ENCODE measurements around the gene AK1. TPM values are rescaled to one million over a fixed set of nuclear protein-coding genes. Genes with fewer than 3 reads are reported as not detected.

The AK1 gene
- total and polyA plus RNA-seq, 9 of the 15 experiments (the other 6 are each of a cell fraction or from before 2014, with no cell fraction given), result 10.1 to 71.8 (median 39.0) TPM

DNA sequence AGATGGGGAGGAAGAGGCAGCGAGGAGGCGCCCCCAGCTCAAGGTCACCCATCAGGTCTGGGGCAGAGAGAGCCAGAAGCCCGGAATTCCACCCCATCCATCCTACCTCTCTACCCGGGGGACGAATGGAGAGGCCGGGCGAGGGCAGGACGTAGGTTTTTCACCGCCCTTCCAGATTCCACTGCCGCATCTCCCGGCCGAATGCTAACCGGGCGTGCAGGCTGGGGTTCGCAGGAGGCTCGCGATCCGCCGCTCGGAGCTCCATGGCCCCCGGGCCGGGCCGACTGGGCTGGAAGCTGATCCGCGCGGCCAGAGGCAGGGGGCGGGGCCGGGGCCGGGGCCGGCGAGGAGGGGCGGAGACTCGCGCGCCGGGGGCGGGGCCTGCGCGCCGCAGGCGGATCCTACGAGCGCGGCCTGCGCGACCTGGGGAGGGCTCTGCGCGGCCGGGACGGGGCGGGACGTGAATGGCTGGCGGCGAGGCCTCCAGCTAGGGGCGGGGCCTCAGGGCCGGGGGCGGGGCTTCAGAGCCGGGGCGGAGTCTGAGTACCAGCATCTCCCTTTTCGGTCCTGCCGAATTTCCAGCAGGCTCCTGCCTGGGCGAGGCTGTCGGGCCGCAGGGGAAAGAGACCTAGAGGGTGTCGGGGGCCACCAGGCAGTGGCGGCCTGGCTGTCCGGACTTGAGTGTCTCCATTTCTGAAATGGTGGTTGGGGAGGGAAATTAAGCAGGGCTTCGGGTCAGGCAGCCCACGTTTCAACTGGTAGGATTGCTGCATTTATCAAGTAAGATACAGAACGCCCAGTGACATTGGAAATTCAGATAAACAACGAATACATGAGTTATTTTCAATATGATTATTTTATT, 39.5 kb upstream of the AK1 start, which contains the start of gene ST6GALNAC4:
ST6GALNAC4 (minus strand) TSS at position 322 of the 862 bp plus-strand sequence. CDS start 622 bp downstream, outside the sequence.
- in situ Hi-C loops (cut with MboI), result loop anchor here (5.0 to 25.0 kb wide), 3 partner anchors 180 to 980 kb away; partner anchors contain the start of gene TOR2A
- TF ChIP-seq THRB (CRISPR knock-in tag; conservative IDR thresholded peaks at IDR 0.05) (no peak), ATF1 (CRISPR knock-in tag; IDR thresholded peaks at IDR 0.05) (no peak), ATF1 (tag; IDR thresholded peaks at IDR 0.05) (no peak), TGIF2 (CRISPR knock-in tag; IDR thresholded peaks at IDR 0.05) (no peak), RBM14 (IDR thresholded peaks at IDR 0.05; ENCODE audit: borderline replicate concordance, insufficient read depth, low read depth, low read length) (no peak), RBM39 (optimal IDR thresholded peaks at IDR 0.05; ENCODE audit: low read depth, low read length) (no peak), ZNF174 (CRISPR knock-in tag; IDR thresholded peaks at IDR 0.05) (no peak), CCNT2 (IDR thresholded peaks at IDR 0.05; ENCODE audit: borderline replicate concordance, extremely low read depth, insufficient read length, low read depth, low read length) (peak; percentile 40), SAFB2 (IDR thresholded peaks at IDR 0.05; ENCODE audit: borderline replicate concordance, low read depth, low read length, severe bottlenecking) (no peak), ZNF354B (CRISPR knock-in tag; IDR thresholded peaks at IDR 0.05) (no peak), ZNF347 (CRISPR knock-in tag; IDR thresholded peaks at IDR 0.05; ENCODE audit: low read depth) (no peak), RBFOX2 (IDR thresholded peaks at IDR 0.05; ENCODE audit: low read depth, low read length) (peak; percentile 73), PHF8 (IDR thresholded peaks at IDR 0.05; ENCODE audit: borderline replicate concordance, low read length) (peak; percentile 73; the same call in 1 of the 2 replicates), EP400 (IDR thresholded peaks at IDR 0.05) (peak; percentile 24; the same call in 1 of the 2 replicates), HNRNPLL (IDR thresholded peaks at IDR 0.05; ENCODE audit: low read depth, low read length, poor library complexity, severe bottlenecking) (peak; percentile 70), KDM4B (IDR thresholded peaks at IDR 0.05; ENCODE audit: borderline replicate concordance in 2 of 2, low read depth in 1 of 2) (peak in 1 of 2 experiments; percentile 21; a peak in 1 of 4 replicates), CREM (IDR thresholded peaks at IDR 0.05; ENCODE audit: low read depth) (peak; percentile 27; the same call in 1 of the 2 replicates), ZFX (CRISPR knock-in tag; IDR thresholded peaks at IDR 0.05) (peak; percentile 56), ZNF143 (CRISPR knock-in tag; IDR thresholded peaks at IDR 0.05) (no peak), NRF1 (conservative IDR thresholded peaks at IDR 0.05 in 1 of 2, IDR thresholded peaks at IDR 0.05 in 1 of 2) (peak; percentile 76 to 77; a peak in 3 of 4 replicates)

More for the DNA sequence above, 39.5 kb upstream of the AK1 start, which contains the start of gene ST6GALNAC4:
- H3K9me1 ChIP-seq (ENCODE audit: control insufficient read depth, insufficient read depth, low read length), result no peaks in the 10 kb centered on the region
- peak; percentile 94 for ATAC-seq
- intact Hi-C loops (cut with micrococcal nuclease), result loop anchor here (2.0 to 10.0 kb wide), 3 partner anchors 20 to 412 kb away; no protein-coding TSS in a partner anchor
- 2% methylated on average over 50 of the region's 71 CpGs for WGBS (ENCODE audit: insufficient coverage, low coverage, missing lambda C conversion rate)
- peak; percentile 46 for FAIRE-seq
- no TSS peak for BruUV-seq (replicated peaks)
- peak within 1 kb of the TSS; percentile 66 to 96 for H3K9ac ChIP-seq (ENCODE audit: insufficient read depth in 1 of 2, low read depth in 2 of 2, low read length in 2 of 2)
- peak within 1 kb of the TSS; percentile 91 for H3K4me2 ChIP-seq (ENCODE audit: insufficient read depth, low read length)
- peak within 1 kb of the TSS; percentile 40 for H3K27ac ChIP-seq (ENCODE audit: extremely low read depth, low read depth, low read length)
- peaks cover 17% of the 10 kb centered on the region for H3K79me2 ChIP-seq (ENCODE audit: control insufficient read depth, insufficient read depth, low read length)
- peak within 1 kb of the TSS; percentile 70 for H3K4me3 ChIP-seq
- ChIA-PET POLR2A (interaction anchor here (0.6 to 1.2 kb wide), 4 partner anchors 13 to 354 kb away, joined by 3 to 5 read pairs (median 4); no protein-coding TSS in a partner anchor), CTCF (ENCODE audit: low intra/inter-chr PET ratio) (interaction anchor here (0.5 kb wide), 1 partner anchor 181 kb away, joined by 3 read pairs; no protein-coding TSS in a partner anchor)
- no peaks in the 10 kb centered on the region for H4K20me1 ChIP-seq (replicated peaks; ENCODE audit: control insufficient read depth, insufficient read depth, low read length)
- peak; percentile 94 to 98 (median 97) for DNase-seq (ENCODE audit: extremely low read depth in 1 of 4, low spot score in 3 of 4)
- H3K4me1 ChIP-seq (replicated peaks in 1 of 2; ENCODE audit: control insufficient read depth in 2 of 2, insufficient read depth in 2 of 2, low read length in 2 of 2), result peaks cover 38 to 62% of the 10 kb centered on the region in 2 experiments
- no peaks in the 10 kb centered on the region for H3K27me3 ChIP-seq (ENCODE audit: control insufficient read depth in 2 of 2, insufficient read depth in 2 of 2, low read length in 2 of 2)
- H2AFZ ChIP-seq (ENCODE audit: low read depth, low read length), result peak within 1 kb of the TSS; percentile 86
- H3K9me3 ChIP-seq (replicated peaks; ENCODE audit: control insufficient read depth, insufficient read depth, low read depth, low read length), result no peaks in the 10 kb centered on the region
- H3K36me3 ChIP-seq (ENCODE audit: control insufficient read depth, insufficient read depth, low read length), result peaks cover 23% of the 10 kb centered on the region; the same call in 2 of the 3 replicates
